CD4-positive, alpha-beta memory T cell (primary cell): Measurements from ENCODE around the gene RIMOC1. TPM values are rescaled to one million over a fixed set of nuclear protein-coding genes. Genes with fewer than 3 reads are reported as not detected.
"Not testable (repeated sequence)": the region's sequence is repeated elsewhere in the genome, so short reads cannot be mapped to it uniquely, and the experiment has no call there.

ENCODE experiments used
- CTCF ChIA-PET: fragments of 350-600 bp; sonication (Branson Sonifier 250); formaldehyde crosslinking; loops from one replicate; lab custom pipeline; 2021; ENCODE audit warnings: inconsistent platforms; ENCODE audit not compliant: partially characterized antibody; lab: Charles Lee
- POLR2A ChIA-PET: fragments of 350-600 bp; sonication (Branson Sonifier 250); formaldehyde crosslinking; loops from one replicate; lab custom pipeline; 2021; ENCODE audit not compliant: partially characterized antibody; lab: Charles Lee
- DNase-seq, 5 donors: peaks; one replicate each; pipeline versions ENCODE4 v3.0.0 to v3.0.0-alpha.2; 2020 to 2022; ENCODE audit warnings: mixed read lengths in 1 of 5
- H3K27ac ChIP-seq: one replicate; pipeline ENCODE4 v1.7.0; 2013; ENCODE audit warnings: low read depth, low read length
- H3K27me3 ChIP-seq: 2 replicates; pipeline ENCODE4 v1.7.0; 2013; ENCODE audit warnings: mild to moderate bottlenecking, low read length, moderate library complexity; ENCODE audit not compliant: insufficient read depth
- H3K36me3 ChIP-seq: 2 replicates; pipeline ENCODE4 v1.7.0; 2013; ENCODE audit warnings: mild to moderate bottlenecking, low read length, moderate library complexity; ENCODE audit not compliant: insufficient read depth
- H3K4me1 ChIP-seq: 2 replicates; pipeline ENCODE4 v1.7.0; 2013; ENCODE audit warnings: mild to moderate bottlenecking, low read length, moderate library complexity; ENCODE audit not compliant: insufficient read depth
- H3K4me3 ChIP-seq, 2 donors: one replicate each; pipeline ENCODE4 v1.7.0; 2013; ENCODE audit warnings: low read length in 2 of 2, mild to moderate bottlenecking in 1 of 2
- H3K9me3 ChIP-seq, 2 donors: one replicate each; pipeline ENCODE4 v1.7.0; 2013; ENCODE audit warnings: low read length in 2 of 2, control low read depth in 1 of 2; ENCODE audit not compliant: control insufficient read depth in 1 of 2
- H3K27ac Mint-ChIP-seq, 7 donors: one replicate each; pipeline ENCODE4 v1.8.0; 2020 to 2021; ENCODE audit warnings: mixed read lengths in 7 of 7, mild to moderate bottlenecking in 6 of 7, inconsistent platforms in 3 of 7, moderate library complexity in 3 of 7
- H3K27me3 Mint-ChIP-seq, 2 donors: one replicate each; pipeline ENCODE4 v1.8.0; 2020 to 2021; ENCODE audit warnings: mixed read lengths in 2 of 2
- H3K36me3 Mint-ChIP-seq, 2 donors: one replicate each; pipeline ENCODE4 v1.8.0; 2020 to 2021; ENCODE audit warnings: mixed read lengths in 2 of 2, inconsistent platforms in 1 of 2, mild to moderate bottlenecking in 1 of 2
- H3K4me1 Mint-ChIP-seq, 4 donors: one replicate each; pipeline ENCODE4 v1.8.0; 2020 to 2021; ENCODE audit warnings: mixed read lengths in 4 of 4, mild to moderate bottlenecking in 1 of 4
- H3K4me3 Mint-ChIP-seq, 8 donors: one replicate each; pipeline ENCODE4 v1.8.0; 2020 to 2021; ENCODE audit warnings: mixed read lengths in 8 of 8, mild to moderate bottlenecking in 7 of 8, moderate library complexity in 6 of 8, inconsistent platforms in 3 of 8
- H3K9me3 Mint-ChIP-seq, 8 donors: one replicate each; pipeline ENCODE4 v1.8.0; 2020 to 2021; ENCODE audit warnings: mixed read lengths in 8 of 8, mild to moderate bottlenecking in 5 of 8, inconsistent platforms in 3 of 8, moderate library complexity in 1 of 8
- intact Hi-C: fragments of 100-400 bp; cut with micrococcal nuclease; formaldehyde crosslinking; loops from one replicate; pipeline ENCODE4 v1.15.1; 2023
- polyA plus RNA-seq, 2 donors: library from polyadenylated mRNA; unstranded; fragments of 300-500 nt; fragmentation: Illumina TruSeq; gene quantifications; one replicate each; pipeline ENCODE4 v1.2.3, GENCODE V29; 2021
- total RNA-seq, 2 experiments: library from RNA; stranded (reverse); gene quantifications; one replicate each; pipeline ENCODE4 v1.2.3, GENCODE V29; 2021

RIMOC1 gene
- total and polyA plus RNA-seq, 4 experiments from 2014 or later: 3.9 to 33.7 (median 21.8) TPM

DNA sequence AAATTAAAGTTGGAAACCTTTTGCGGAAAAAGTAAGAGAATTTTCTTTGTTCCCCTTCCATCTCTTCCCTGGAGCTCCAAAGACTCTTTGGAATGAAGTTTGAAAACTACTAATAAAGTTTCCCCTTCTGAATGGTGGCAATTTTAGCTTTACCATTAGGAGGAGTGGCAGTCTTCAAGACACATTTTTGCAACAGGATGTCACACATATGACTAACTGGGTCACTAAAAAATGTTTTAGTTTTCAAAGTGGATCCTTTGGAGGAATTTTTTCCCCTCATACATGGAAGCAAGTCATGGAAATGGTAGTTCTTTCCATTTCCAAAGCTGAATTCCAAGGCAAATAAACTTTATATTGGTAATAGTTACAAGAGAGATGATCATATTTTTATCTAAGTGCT lies 36.5 kb downstream of the RIMOC1 start:
- intact Hi-C loops: no loop called here
- ChIA-PET CTCF (interaction anchor here (1.1 kb wide), 1 partner anchor 116 kb away, joined by 3 read pairs; no protein-coding TSS in a partner anchor), POLR2A (no interaction called here)
- Histone ChIP-seq H3K27ac (no peak overlapping the region), H3K9me3 (no peaks in the 10 kb centered on the region), H3K36me3 (no peaks in the 10 kb centered on the region), H3K4me3 (no peak overlapping the region), H3K27me3 (no peaks in the 10 kb centered on the region), H3K4me1 (no peaks in the 10 kb centered on the region)
- H3K27ac Mint-ChIP-seq: no peak overlapping the region
- no peaks in the 10 kb centered on the region for H3K27me3 Mint-ChIP-seq
- no peak for DNase-seq
- H3K4me3 Mint-ChIP-seq: no peak overlapping the region
- peaks cover 26 to 28% of the 10 kb centered on the region in 2 donors for H3K36me3 Mint-ChIP-seq
- no peaks in the 10 kb centered on the region for H3K4me1 Mint-ChIP-seq
- no peaks in the 10 kb centered on the region for H3K9me3 Mint-ChIP-seq

DNA sequence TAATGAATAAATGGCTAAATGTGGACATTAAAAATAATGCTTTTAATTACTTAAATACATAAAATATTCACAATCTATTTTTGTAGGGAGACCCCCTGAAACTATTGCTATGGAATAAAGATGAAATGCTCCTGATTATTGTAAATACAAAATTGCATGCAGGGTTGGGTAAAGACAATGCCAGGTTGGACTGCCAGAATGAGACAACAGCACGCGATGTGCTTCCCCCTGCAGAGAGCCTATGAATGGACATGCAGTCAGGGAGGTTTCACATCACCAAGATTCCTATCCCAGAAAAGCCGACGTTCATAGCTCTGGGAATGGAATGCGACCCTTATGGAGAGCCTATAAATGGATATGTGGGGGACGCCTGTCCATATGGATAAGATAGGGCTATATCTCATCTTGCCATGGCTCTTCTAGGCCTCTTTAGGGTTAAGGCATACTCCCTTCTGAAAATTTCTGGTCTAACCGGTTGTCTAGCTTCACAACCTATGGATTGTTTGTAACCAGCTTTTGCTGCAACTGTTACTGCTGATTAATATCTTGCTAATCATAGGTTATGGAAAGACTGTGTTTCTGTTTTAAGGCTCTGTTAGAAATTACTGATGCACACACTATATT lies 41.3 kb downstream of the RIMOC1 start:
- Mint-ChIP-seq H3K9me3 (peaks cover 2 to 15% (median 9%) of the 10 kb centered on the region in 8 donors), H3K36me3 (peaks cover 8 to 14% of the 10 kb centered on the region in 2 donors)
- H3K36me3 ChIP-seq, POLR2A ChIA-PET, H3K27ac Mint-ChIP-seq, intact Hi-C loops, CTCF ChIA-PET, H3K4me1 Mint-ChIP-seq, H3K4me3 ChIP-seq, H3K27ac ChIP-seq, H3K4me3 Mint-ChIP-seq, DNase-seq, H3K27me3 Mint-ChIP-seq, H3K4me1 ChIP-seq, H3K9me3 ChIP-seq, H3K27me3 ChIP-seq: not testable (repeated sequence)

DNA sequence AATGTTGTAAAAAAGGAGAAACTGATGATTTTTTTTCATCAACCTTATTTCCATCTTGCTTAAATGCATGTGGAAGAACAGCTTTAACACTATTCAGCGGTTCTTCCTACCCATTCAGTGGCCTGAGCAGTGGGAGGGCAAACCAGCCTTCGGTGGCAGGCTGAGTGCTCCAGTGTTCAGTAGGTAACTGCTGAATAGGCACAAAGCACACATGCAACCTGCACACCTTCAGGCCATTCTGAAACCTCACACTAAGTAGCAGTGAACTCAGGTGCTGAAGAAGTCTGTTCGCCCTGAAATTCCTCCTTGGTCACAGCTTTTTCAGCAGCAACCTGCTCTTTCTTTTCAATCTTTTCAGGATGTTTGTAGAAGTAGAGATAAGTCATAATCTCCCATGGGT lies 47.1 kb downstream of the RIMOC1 start:
- peaks cover 4 to 18% (median 12%) of the 10 kb centered on the region in 8 donors for H3K9me3 Mint-ChIP-seq
- Histone ChIP-seq H3K9me3 (no peaks in the 10 kb centered on the region), H3K27me3 (no peaks in the 10 kb centered on the region), H3K27ac (no peak overlapping the region), H3K4me3 (no peak overlapping the region), H3K4me1 (no peaks in the 10 kb centered on the region), H3K36me3 (no peaks in the 10 kb centered on the region)
- peaks cover 0 to 3% of the 10 kb centered on the region in 2 donors for H3K27me3 Mint-ChIP-seq
- intact Hi-C loops: no loop called here
- H3K4me1 Mint-ChIP-seq: no peaks in the 10 kb centered on the region
- ChIA-PET POLR2A (no interaction called here), CTCF (no interaction called here)
- peaks cover 0 to 2% of the 10 kb centered on the region in 2 donors for H3K36me3 Mint-ChIP-seq
- H3K27ac Mint-ChIP-seq: no peak overlapping the region
- DNase-seq: no peak
- H3K4me3 Mint-ChIP-seq: no peak overlapping the region

Other genes with a start within 250 kb of the RIMOC1 start
- gene OXCT1, start 33.9 kb upstream of the RIMOC1 start, total RNA-seq: 10 to 100 TPM; 34.1 to 37.5 TPM
- 10 to 100 TPM; 30.1 to 32.1 TPM for gene OXCT1, start 33.9 kb upstream of the RIMOC1 start, polyA plus RNA-seq
- 10 to 100 TPM; 15.1 to 18.2 TPM for gene FBXO4, start 20.9 kb downstream of the RIMOC1 start, total RNA-seq
- 10 to 100 TPM; 14.9 to 21.2 TPM for gene FBXO4, start 20.9 kb downstream of the RIMOC1 start, polyA plus RNA-seq